ENCODE results near the gene GPR151.

DNA sequence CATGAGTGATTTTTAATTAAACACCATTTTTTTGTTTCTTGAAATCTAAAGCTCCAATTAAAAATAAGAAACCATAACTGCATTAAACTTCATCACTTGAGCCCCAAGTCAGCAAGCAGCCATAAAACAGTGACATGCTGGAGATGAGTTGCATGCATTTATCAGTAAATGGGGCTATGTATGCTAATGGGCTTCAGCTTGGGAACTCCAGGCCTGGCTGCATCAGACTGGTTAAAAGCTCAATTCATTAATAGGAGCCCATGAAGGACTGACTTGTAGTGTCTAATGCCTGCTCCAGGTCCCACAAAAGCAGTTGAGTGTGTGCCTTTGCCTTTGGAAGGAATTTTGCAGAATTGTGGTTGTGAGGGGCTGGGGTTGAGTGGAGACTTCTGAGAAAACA, 33.6 kb upstream of the GPR151 start:
- TF ChIP-seq, protein P1, sequence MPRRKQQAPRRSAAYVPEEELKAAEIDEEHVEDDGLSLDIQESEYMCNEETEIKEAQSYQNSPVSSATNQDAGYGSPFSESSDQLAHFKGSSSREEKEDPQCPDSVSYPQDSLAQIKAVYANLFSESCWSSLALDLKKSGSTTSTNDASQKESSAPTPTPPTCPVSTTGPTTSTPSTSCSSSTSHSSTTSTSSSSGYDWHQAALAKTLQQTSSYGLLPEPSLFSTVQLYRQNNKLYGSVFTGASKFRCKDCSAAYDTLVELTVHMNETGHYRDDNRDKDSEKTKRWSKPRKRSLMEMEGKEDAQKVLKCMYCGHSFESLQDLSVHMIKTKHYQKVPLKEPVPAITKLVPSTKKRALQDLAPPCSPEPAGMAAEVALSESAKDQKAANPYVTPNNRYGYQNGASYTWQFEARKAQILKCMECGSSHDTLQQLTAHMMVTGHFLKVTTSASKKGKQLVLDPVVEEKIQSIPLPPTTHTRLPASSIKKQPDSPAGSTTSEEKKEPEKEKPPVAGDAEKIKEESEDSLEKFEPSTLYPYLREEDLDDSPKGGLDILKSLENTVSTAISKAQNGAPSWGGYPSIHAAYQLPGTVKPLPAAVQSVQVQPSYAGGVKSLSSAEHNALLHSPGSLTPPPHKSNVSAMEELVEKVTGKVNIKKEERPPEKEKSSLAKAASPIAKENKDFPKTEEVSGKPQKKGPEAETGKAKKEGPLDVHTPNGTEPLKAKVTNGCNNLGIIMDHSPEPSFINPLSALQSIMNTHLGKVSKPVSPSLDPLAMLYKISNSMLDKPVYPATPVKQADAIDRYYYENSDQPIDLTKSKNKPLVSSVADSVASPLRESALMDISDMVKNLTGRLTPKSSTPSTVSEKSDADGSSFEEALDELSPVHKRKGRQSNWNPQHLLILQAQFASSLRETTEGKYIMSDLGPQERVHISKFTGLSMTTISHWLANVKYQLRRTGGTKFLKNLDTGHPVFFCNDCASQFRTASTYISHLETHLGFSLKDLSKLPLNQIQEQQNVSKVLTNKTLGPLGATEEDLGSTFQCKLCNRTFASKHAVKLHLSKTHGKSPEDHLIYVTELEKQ (tag by site-specific recombination; IDR thresholded peaks at IDR 0.05; ENCODE audit: borderline replicate concordance): no peak
- TF ChIP-seq YY1 (tag by site-specific recombination; IDR thresholded peaks at IDR 0.05) (no peak), ZNF555 (tag by site-specific recombination; conservative IDR thresholded peaks at IDR 0.05) (no peak)
- TF ChIP-seq, protein P2, sequence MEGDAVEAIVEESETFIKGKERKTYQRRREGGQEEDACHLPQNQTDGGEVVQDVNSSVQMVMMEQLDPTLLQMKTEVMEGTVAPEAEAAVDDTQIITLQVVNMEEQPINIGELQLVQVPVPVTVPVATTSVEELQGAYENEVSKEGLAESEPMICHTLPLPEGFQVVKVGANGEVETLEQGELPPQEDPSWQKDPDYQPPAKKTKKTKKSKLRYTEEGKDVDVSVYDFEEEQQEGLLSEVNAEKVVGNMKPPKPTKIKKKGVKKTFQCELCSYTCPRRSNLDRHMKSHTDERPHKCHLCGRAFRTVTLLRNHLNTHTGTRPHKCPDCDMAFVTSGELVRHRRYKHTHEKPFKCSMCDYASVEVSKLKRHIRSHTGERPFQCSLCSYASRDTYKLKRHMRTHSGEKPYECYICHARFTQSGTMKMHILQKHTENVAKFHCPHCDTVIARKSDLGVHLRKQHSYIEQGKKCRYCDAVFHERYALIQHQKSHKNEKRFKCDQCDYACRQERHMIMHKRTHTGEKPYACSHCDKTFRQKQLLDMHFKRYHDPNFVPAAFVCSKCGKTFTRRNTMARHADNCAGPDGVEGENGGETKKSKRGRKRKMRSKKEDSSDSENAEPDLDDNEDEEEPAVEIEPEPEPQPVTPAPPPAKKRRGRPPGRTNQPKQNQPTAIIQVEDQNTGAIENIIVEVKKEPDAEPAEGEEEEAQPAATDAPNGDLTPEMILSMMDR (tag by site-specific recombination; IDR thresholded peaks at IDR 0.05): no peak
